AG04449 (cell line): Measurements from ENCODE around the gene EPHB2.

Experiments used
- CTCF ChIA-PET: fragments of 350-600 bp; formaldehyde crosslinking; extraction: SDS; loops from one replicate; lab custom pipeline; 2021; ENCODE audit warnings: antibody characterized with exemption; lab: Yijun Ruan, JAX
- POLR2A ChIA-PET: fragments of 400-600, 350-600 bp; formaldehyde crosslinking; extraction: SDS; loops from one replicate; lab custom pipeline; 2020; ENCODE audit warnings: antibody characterized with exemption, inconsistent platforms; lab: Yijun Ruan, JAX
- DNase-seq: peaks from one replicate; pipeline ENCODE4 v3.0.0-alpha.2; 2010; ENCODE audit warnings: low read depth, low spot score
- H3K4me3 ChIP-seq: 2 replicates; pipeline ENCODE4 v1.5.1; 2011; ENCODE audit warnings: low read depth, mild to moderate bottlenecking, control low read depth, low read length
- TF ChIP-seq, protein P1 (sequence below): IDR thresholded peaks from one replicate; pipeline ENCODE4 v1.5.1; 2011; ENCODE audit warnings: mild to moderate bottlenecking, moderate library complexity, low read length, control low read depth, inconsistent platforms; ENCODE audit not compliant: insufficient read depth; ENCODE audit errors: missing control alignments

The EPHB2 gene

DNA sequence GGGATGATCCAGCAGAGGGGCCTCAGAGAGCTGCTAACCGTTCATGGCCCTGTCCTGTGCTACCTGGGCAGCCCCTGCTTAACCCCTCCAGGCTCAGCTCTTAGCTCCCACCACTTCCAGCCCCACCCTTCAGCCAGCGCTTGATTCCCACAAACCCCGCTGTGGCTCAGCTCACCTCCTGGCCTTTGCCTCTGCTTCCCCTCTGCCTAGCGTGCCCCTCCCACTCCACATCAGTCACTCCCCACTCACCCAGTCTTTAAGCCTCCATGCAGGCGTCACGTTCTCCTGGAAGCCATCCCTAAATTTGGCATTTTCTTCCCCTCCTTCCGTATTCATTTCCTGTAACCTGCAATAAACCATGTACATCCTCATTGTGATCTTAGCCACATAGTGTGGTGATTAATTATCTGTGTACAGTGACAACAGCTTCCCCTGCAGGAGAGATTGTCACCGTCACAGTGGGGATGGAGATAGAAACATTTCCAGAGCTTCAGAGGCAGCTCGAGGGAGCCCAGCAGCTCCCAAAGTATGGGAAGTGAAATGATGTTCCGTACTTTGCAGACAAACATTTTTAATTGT, 65.5 kb downstream of the EPHB2 start:
- H3K4me3 ChIP-seq = no peak overlapping the region
- DNase-seq = no peak
- TF ChIP-seq, protein P1, sequence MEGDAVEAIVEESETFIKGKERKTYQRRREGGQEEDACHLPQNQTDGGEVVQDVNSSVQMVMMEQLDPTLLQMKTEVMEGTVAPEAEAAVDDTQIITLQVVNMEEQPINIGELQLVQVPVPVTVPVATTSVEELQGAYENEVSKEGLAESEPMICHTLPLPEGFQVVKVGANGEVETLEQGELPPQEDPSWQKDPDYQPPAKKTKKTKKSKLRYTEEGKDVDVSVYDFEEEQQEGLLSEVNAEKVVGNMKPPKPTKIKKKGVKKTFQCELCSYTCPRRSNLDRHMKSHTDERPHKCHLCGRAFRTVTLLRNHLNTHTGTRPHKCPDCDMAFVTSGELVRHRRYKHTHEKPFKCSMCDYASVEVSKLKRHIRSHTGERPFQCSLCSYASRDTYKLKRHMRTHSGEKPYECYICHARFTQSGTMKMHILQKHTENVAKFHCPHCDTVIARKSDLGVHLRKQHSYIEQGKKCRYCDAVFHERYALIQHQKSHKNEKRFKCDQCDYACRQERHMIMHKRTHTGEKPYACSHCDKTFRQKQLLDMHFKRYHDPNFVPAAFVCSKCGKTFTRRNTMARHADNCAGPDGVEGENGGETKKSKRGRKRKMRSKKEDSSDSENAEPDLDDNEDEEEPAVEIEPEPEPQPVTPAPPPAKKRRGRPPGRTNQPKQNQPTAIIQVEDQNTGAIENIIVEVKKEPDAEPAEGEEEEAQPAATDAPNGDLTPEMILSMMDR = no peak
- POLR2A ChIA-PET = no interaction called here
- CTCF ChIA-PET = interaction anchor here (1.1 to 1.3 kb wide), 3 partner anchors 9 to 86 kb away, joined by 3 to 6 read pairs (median 5); no protein-coding TSS in a partner anchor

DNA sequence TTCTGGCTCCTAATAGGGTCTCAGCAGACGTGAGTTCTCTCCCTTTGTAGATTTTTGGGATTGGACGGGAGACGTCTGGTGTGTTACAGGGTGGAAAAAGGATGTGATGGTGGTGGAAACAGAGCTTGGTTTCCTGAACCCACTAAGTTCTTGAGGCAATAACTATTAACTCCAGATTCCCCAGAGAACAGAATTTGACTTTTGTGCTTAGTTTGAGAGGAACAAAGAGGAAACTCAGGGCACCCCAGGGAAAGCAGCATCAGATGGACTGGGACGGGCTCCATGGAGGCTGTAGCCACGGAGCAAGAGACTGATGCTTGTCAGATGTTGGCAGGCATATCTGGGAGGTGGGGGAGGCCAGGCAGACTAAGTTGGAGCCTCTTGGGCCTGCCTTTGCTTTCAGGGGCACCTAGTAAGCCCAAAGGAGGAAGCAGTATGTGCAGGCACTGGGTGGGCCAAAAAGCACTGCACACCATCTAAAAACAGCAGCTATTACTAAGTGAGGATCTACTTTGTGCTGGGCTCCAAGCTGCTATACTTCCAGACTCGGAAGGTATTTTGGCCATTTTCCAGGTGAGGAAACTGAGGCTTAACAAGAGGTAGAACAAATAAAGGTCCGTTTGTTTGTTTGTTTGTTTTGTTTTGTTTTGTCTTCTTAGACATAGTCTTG, 66.9 kb downstream of the EPHB2 start:
- DNase-seq = no peak
- CTCF ChIA-PET = interaction anchor here (1.3 kb wide), 1 partner anchor 85 kb away, joined by 3 read pairs; no protein-coding TSS in a partner anchor
- POLR2A ChIA-PET = no interaction called here
- TF ChIP-seq, protein P1 = no peak
- H3K4me3 ChIP-seq = no peak overlapping the region

DNA sequence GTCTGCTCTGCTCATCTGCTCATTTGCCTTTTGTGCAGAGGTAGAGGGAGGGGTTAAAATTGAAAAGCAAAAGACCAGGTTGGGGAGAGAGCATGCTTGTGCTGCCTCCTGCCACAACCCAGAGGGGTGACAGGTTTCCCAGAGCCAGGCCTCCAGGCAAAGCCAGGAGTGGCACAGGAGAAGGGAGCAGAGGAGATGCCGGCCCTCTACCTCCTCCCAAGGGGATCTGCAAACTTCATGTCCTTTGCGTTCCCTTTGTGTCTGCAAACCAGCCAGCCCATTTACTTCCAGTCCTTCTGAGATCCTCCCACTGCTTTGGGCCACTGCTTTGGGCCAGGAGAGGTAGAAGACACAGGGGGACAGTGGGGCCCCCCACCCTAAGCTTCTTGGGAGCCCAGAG, 67.8 kb downstream of the EPHB2 start:
- no peak overlapping the region for H3K4me3 ChIP-seq
- no peak for DNase-seq
- POLR2A ChIA-PET = no interaction called here
- TF ChIP-seq, protein P1 = no peak
- CTCF ChIA-PET = no interaction called here

DNA sequence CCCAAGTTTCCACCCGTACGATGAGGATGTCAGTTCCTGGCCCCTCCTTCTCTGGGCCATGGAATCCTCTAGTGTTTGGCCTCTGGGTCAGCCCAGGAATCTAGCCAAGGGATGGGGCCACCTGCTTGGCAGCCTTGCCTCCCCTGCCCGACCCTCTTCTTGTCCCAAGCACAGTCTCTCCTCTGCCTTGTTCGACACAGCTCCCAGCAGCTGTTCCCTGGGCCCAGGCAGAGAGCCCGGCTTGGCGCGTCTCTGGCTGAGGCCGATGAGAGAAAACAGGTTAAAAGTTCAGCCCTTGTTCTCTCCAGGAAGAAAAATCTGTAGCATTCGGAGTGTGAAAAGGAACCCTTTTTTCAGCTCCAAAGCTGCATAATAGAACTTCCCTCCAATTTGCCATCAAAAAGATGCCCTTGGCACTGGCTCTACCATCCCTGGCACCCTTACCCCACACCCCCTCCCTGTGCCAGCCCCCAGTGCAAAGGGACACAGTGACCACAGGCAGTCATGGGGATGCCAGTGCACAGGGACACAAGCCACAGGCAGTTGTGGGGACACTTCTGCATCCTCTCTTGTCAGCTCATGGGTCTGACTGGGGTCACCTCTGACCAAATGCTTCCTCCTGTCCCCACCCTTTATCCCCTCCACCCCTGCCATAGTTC, 68.4 kb downstream of the EPHB2 start:
- no peak for DNase-seq
- POLR2A ChIA-PET = no interaction called here
- TF ChIP-seq, protein P1 = no peak
- no peak overlapping the region for H3K4me3 ChIP-seq
- CTCF ChIA-PET = no interaction called here

DNA sequence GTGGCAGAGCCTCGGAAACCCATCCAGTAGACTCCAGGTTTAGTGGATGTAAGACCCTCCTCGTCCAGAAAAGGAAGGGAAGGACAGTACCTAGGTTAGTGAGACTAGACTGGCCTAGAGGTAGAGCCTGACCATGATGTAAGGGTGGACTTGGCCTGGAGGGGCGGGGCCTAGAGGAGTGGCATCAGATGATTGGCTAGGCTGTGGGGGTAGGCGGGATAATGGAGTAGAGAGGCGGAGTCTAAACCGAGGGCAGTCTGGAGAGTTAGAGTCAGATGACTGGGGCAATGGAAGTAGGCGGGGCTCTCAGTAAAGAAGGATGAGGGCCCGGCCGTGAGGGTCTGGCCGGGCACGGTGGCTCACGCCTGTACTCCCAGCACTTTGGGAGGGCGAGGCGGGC, 70.1 kb downstream of the EPHB2 start:
- TF ChIP-seq, protein P1 = no peak
- no peak for DNase-seq
- no peak overlapping the region for H3K4me3 ChIP-seq
- ChIA-PET CTCF (no interaction called here), POLR2A (no interaction called here)

DNA sequence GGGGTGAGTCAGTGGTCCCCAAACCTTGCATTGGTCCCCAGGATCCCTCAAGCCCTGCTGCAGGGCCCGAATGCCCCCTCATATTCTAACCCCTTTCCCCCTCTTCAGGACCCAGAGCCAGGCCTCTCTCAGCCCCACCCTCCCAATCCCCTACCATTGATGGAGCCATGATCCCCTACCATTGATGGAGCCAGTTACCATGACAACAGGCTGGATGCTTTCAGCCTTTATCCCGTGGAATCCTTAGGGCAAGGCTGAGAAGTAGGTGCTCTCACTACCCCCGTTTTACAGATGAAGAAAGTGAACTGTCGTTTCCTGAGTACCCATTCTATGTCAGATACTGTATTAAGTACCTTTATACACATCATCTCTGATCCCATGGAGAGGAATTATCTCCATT, 70.8 kb downstream of the EPHB2 start:
- H3K4me3 ChIP-seq = no peak overlapping the region
- ChIA-PET CTCF (no interaction called here), POLR2A (interaction anchor here (0.6 kb wide), 1 partner anchor 92 kb away, joined by 3 read pairs; no protein-coding TSS in a partner anchor)
- TF ChIP-seq, protein P1 = no peak
- DNase-seq = no peak
